Kidney epithelial cell (primary cell): Measurements from ENCODE around the gene VAV1. TPM values are rescaled to one million over a fixed set of nuclear protein-coding genes. Genes with fewer than 3 reads are reported as not detected.

Source experiments
- DNase-seq: peaks from one replicate; pipeline ENCODE4 v3.0.0-alpha.2; 2010; ENCODE audit warnings: low read depth
- H3K27me3 ChIP-seq: 2 replicates; pipeline ENCODE4 v1.6.0; 2011; ENCODE audit warnings: low read length; ENCODE audit not compliant: control insufficient read depth, insufficient read depth
- H3K36me3 ChIP-seq: 2 replicates; pipeline ENCODE4 v1.5.1; 2011; ENCODE audit warnings: low read length; ENCODE audit not compliant: control insufficient read depth, insufficient read depth
- H3K4me3 ChIP-seq: 2 replicates; pipeline ENCODE4 v1.5.1; 2011; ENCODE audit warnings: low read depth, mild to moderate bottlenecking, control low read depth, low read length
- total RNA-seq: library from RNA; depleted of rRNA; stranded (reverse); fragments of >200 nt; gene quantifications from 2 replicates; pipeline ENCODE4 v1.2.3, GENCODE V29; 2015
- TF ChIP-seq, protein P1 (sequence below): IDR thresholded peaks from 2 replicates; pipeline ENCODE4 v1.5.1; 2011; ENCODE audit warnings: mild to moderate bottlenecking, moderate library complexity, low read length, control low read depth, inconsistent platforms; ENCODE audit not compliant: insufficient read depth, poor library complexity, severe bottlenecking

The VAV1 gene
- total RNA-seq, 1 donor from 2014 or later = 0.50 TPM

DNA sequence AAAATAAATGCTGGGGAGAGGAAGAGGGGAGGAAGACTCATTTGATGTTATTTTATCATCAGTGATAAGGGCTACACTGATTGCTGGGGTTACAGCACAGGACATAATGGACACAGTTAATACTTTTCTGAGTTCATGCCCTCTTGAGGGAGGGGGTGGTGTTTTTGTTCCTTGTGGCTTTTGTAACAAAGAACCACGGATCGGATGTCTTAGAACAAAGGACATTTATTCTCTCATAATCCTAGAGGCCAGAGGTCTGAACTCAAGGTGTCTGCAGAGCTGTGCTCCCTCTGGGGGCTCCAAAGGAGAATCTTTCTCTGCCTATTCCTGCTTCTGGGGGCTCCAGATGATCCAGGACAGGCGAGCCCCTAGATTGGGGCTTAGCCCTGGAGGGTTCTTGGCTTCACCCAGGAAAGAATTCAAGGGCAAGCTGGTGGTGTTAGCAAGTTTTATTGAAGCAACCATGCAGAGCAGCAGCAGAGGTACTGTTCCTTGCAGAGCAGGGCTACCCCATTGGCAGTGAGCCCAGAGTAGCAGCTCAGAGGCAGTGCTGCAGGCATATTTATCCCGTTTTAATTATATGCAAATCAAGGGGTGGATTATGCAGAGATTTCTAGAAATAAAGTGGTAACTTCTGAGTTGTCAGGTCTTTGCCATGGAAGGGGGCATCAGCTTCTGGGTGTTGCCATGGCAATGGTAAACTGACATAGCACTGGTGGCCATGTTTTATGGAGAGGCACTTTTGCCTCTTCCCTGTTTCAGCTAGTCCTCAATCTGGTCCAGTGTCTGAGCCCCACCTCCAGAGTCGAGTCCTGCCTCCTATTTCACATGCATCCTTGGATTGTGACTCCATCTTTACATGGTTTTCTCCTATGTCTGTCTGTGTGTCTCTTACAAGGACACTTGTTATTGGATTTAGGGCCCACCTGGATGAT lies 18.0 kb downstream of the VAV1 start:
- no peaks in the 10 kb centered on the region for H3K36me3 ChIP-seq
- H3K4me3 ChIP-seq = no peak overlapping the region
- H3K27me3 ChIP-seq = no peaks in the 10 kb centered on the region
- no peak for DNase-seq
- TF ChIP-seq, protein P1, sequence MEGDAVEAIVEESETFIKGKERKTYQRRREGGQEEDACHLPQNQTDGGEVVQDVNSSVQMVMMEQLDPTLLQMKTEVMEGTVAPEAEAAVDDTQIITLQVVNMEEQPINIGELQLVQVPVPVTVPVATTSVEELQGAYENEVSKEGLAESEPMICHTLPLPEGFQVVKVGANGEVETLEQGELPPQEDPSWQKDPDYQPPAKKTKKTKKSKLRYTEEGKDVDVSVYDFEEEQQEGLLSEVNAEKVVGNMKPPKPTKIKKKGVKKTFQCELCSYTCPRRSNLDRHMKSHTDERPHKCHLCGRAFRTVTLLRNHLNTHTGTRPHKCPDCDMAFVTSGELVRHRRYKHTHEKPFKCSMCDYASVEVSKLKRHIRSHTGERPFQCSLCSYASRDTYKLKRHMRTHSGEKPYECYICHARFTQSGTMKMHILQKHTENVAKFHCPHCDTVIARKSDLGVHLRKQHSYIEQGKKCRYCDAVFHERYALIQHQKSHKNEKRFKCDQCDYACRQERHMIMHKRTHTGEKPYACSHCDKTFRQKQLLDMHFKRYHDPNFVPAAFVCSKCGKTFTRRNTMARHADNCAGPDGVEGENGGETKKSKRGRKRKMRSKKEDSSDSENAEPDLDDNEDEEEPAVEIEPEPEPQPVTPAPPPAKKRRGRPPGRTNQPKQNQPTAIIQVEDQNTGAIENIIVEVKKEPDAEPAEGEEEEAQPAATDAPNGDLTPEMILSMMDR = no peak

DNA sequence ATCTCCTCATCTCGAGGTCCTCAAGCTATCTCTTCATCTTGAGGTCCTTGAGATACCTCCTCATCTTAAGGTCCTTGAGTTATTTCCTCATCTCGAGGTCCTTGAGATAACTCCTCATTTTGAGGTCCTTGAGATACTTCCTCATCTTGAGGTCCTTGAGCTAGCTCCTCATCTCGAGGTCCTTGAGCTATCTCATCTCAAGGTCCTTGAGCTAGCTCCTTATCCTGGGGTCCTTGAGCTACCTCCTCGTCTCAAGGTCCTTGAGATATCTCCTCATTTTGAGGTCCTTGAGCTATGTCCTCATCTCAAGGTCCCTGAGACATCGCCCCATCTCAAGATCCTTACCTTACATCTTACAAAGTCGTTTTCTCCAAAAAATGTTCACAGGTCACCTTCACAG lies 18.7 kb downstream of the VAV1 start:
- H3K36me3 ChIP-seq = no peaks in the 10 kb centered on the region
- TF ChIP-seq, protein P1 = no peak
- no peaks in the 10 kb centered on the region for H3K27me3 ChIP-seq
- H3K4me3 ChIP-seq = no peak overlapping the region
- DNase-seq = no peak

- no peak for DNase-seq
- no peaks in the 10 kb centered on the region for H3K27me3 ChIP-seq
- TF ChIP-seq, protein P1 = no peak
- H3K4me3 ChIP-seq = no peak overlapping the region
- H3K36me3 ChIP-seq = no peaks in the 10 kb centered on the region
Observed at GRCh38 chr19:6793411-6793810, 20.9 kb downstream of the VAV1 start.

GRCh38 chr19:6793973-6794372 lies 21.5 kb downstream of the VAV1 start:
- TF ChIP-seq, protein P1 = no peak
- Histone ChIP-seq H3K27me3 (no peaks in the 10 kb centered on the region), H3K4me3 (no peak overlapping the region), H3K36me3 (no peaks in the 10 kb centered on the region)
- no peak for DNase-seq

GRCh38 chr19:6794686-6795431 lies 22.4 kb downstream of the VAV1 start:
- H3K4me3 ChIP-seq = no peak overlapping the region
- DNase-seq = no peak
- TF ChIP-seq, protein P1 = no peak
- H3K27me3 ChIP-seq = no peaks in the 10 kb centered on the region
- H3K36me3 ChIP-seq = no peaks in the 10 kb centered on the region
